ENCODE measurements around the gene ZMIZ1.

ZMIZ1 gene

DNA sequence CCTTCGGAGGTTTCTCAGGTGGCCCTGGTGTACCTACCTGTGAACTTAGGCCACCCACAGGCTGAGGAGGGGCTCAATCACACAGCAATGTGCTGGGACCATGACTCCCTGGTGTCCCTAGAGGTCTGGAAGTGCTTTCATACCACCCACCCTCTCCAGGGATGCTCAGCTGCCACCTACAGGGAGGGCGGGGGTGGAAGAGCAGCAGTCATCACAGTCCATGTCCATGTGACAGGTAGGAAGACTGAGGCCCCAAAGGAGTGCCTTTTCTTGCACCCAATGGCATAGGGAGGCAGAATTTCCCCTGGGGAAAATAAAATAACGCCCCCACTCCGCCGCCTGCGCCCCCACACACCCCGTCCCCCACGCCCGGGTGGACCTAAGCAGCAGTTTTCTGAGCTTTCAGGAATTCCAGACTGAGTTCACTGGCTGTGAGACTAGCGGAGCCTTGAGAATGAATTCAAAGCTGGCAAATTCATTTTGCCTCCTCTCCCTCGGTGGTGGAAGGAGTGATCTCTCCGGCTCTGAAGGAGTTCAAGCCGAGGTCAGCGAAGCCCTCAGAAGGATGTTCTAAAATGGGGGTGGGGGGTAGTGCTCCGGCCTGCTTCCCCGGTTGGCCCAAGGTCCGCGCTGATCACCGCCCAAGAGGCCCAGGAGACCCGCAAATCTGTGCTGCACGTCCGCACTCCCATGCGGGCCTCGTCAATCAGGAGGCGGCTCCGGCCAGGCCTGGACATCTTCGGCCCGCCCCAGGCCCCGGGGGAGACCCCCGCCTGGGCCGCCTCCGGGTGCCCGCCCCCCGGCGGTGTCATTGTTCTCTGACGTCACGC is 2.1 kb upstream of the ZMIZ1 start:
- peak; percentile 52 for DNase-seq (ENCODE audit: low spot score)

DNA sequence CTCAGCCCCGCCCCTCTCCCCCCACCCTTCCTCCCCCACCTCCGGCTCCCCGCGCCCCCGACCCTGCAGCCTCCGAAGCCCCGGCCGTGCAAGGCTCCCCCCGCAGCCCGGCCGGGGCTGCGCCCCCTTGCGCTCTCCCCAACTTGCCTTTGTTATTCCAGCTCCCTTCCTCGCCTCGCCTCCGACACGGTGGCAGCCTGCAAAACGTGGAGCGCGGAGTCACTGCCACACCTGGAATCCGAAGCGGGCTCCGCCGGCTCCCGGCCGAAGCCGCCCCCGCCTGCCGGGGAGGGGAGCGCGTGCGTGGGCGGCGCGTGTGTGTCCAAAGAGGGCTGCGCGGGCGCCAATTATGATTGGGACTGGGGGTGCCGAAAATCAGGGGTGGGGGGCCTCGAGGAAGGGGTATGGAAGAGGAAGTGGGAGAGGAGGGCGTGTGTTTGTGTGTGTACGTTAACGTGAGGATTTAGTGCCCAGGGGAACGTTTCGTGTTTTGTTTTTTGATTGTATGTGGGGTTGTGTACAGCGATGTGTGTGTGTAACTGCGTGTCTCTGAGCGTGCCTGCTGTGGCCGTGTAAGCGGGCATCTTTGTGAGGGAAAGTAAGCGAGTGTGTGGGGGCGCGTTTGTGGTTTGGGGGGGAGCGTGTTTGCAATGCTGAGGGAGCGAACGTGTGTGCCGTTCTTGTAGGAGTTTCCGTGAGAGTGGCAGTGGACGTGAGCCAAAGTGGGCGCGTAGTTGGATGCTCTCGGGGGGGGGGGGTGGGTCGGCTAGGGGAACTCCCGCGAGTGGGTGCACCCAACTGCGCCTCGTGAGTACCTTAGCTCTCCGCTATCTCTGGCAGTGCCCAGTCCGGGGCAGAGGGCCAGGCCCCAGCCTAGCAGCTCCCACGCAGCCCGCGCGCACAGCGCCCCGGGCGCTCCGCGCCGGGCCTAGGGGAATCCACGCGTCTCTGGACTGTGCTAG is 1.2 kb upstream of the ZMIZ1 start:
- peak; percentile 90 for DNase-seq (ENCODE audit: low spot score)

- DNase-seq (ENCODE audit: low spot score): peak; percentile 44
Observed at GRCh38 chr10:79068203-79068561, 584 bp upstream of the ZMIZ1 start.

- DNase-seq (ENCODE audit: low spot score): peak; percentile 62
Observed at GRCh38 chr10:79069325-79070080, 737 bp downstream of the ZMIZ1 start.

DNA sequence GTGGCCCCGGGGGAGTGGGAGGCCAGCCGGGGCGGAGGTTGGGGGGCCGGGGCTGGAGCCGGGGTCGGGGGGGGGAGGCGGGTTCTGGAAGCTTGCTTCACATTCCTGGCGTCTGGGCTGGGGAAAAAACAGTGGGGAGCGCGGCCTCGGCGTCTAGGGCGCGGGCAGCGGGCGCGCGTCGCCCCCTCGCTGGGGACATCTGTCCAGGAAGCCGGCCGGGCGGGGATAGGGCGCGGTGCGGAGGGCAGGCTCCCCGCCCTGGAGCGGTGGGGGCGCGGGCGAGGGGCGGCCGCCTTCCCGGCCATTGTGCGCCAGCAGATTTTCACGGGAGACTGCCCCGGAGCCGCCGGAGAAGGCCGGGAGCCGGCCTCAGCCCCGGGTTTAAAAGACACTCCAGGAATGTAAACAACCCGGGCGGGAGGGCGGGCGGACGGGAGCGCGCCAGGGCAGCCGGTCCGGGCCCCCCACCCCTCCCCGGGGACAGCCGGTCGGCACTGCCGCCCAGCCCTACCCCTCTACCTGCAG is 1.4 kb downstream of the ZMIZ1 start:
- DNase-seq (ENCODE audit: low spot score): peak; percentile 83

- peak; percentile 83 for DNase-seq (ENCODE audit: low spot score)
Observed at GRCh38 chr10:79070606-79071395, 2.0 kb downstream of the ZMIZ1 start.

DNA sequence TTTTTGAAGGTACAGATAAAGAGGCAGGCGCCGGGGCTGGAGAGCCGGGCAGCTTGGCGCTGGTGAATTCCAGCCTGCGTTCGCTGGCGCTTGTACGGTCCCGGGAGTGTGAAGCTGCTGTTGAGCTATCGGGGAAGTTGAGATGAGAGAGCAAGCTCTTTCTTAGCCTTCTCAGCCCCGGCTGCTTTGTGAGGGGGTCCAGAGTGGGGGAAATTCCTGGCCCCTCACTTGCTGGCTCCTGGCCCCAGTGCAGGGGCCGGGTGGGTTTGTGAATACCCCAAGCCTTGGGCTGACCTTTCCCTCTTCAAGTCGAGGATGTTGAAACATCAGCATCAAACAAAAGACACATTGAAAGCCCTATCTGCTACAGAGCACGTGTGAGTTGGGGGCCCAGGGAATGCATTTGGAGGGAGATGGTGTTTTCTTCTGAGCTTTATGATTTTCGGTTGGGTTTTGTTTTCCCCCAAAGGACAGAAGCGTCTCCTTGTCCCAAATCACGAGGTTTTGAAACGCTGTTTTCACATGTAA is 2.7 kb downstream of the ZMIZ1 start:
- DNase-seq (ENCODE audit: low spot score): no peak

DNA sequence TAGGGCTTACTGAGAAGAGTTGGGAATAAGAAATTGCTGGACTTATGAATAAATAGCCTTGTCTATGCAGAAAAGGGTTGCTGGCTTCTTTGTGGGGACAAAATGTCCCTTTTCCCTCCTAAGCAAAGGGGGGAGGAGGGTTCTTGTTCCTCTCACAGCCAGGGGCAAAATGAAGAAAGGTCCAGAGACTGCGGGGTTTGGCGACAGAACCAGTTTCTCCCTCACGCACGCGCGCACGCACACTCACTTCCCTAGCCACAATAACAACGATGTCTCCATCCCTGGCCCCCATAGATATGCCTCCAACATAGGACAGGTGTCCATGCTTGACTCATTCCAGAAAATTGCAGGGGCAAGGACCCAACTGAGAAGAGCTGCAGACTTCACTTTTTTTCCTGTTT is 3.3 kb downstream of the ZMIZ1 start:
- DNase-seq (ENCODE audit: low spot score): no peak

- no peak for DNase-seq (ENCODE audit: low spot score)
Observed at GRCh38 chr10:79072994-79073645, 4.4 kb downstream of the ZMIZ1 start.

GRCh38 chr10:79073784-79074432 is 5.1 kb downstream of the ZMIZ1 start:
- peak; percentile 42 for DNase-seq (ENCODE audit: low spot score)

GRCh38 chr10:79074732-79075131 is 6.0 kb downstream of the ZMIZ1 start:
- DNase-seq (ENCODE audit: low spot score): no peak

DNA sequence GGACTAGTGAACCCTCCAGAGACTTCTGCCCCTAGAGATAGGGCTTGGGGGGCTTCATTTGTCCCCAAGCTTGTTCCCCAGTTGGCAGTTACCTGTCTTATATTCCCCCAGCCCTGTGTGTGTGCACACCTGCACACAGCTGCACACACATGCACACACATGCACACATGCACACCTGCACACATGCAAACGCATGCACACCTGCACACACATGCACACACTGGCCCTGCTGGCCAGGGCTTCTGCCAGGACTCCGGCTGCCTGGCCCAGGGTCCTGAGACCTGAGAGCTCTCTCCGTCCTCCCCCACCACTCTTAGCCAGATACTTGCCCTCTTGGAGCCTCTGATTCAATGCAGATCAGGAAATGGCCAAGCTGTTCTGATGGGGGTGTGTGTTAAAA is 6.7 kb downstream of the ZMIZ1 start:
- no peak for DNase-seq (ENCODE audit: low spot score)

GRCh38 chr10:79077488-79078173 is 8.9 kb downstream of the ZMIZ1 start:
- DNase-seq (ENCODE audit: low spot score): no peak

- DNase-seq (ENCODE audit: low spot score): no peak
Observed at GRCh38 chr10:79078367-79079053, 9.7 kb downstream of the ZMIZ1 start.

DNA sequence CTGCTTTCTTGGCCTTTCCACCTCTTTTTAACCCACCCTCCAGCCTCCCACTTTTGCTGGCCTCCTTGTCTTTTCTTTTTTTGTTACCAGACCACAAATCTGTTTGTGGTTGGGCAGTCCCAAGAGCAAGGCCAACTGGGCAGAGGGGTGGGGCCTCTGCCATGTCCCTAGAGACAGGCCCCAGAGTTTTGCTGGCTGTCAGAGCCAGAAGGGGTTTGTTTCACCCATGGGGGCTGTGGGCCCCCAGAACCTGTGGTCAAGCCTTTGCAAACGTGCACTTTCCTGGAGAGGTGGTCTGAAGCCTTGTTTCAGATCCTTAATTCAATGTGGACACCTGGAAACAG is 10.3 kb downstream of the ZMIZ1 start:
- DNase-seq (ENCODE audit: low spot score): no peak

DNA sequence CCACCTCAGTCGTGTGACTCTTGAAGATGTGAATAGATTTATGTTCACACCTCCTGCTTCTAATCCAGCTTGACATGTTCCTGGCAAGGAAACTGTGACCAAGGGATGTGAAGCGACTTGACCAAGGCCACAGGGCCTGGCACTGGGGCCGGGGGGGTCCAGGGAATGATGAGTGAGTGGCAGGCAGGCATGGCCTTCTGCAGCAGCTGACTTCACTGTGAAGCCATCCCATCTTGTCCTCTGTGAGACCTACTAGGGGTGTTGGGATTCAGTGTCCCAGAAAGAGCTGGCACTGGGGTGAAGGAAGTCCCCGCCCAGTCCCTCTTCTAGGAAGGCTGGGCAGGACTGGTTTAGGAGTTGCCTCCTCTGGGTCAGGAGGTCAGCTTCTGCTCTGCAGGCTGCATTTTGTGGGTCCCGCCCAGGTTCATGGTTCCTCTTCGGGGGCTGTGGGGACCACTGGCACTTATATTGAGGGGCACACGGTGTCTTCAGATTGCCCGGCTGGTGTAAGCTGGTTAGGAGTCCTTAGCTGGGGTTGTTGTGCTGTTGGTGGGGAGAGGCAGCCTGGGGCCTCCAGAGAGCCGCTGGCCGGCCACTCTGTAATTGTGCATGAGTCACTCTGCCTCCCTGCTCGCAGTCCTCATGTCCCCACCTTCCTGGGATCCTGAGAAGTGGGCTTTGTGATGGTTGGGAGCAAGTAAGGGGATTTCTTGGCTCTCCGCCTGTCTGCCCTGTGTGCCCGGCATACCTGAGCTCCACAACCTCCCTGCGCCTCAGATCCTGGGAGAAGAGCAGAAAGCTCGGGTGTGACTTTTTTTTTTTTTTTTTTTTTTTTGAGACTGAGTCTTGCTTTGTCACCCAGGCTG is 11.0 kb downstream of the ZMIZ1 start:
- DNase-seq (ENCODE audit: low spot score): peak; percentile 68

GRCh38 chr10:79081353-79082034 is 12.7 kb downstream of the ZMIZ1 start:
- DNase-seq (ENCODE audit: low spot score): peak; percentile 73

Measured in AG08396 (cell line).